ENCODE measurements around the gene MBNL2.

Gene MBNL2

GRCh38 chr13:97353927-97354675, 132.0 kb downstream of the MBNL2 start:
- H3K36me3 ChIP-seq (ENCODE audit: insufficient read depth, low read depth, low read length) = no peaks in the 10 kb centered on the region
- no peaks in the 10 kb centered on the region for H3K27me3 ChIP-seq (ENCODE audit: insufficient read depth, low read length)
- H3K4me1 ChIP-seq (ENCODE audit: insufficient read depth, low read length) = no peaks in the 10 kb centered on the region
- H3K9ac ChIP-seq (ENCODE audit: low read depth, low read length) = no peak overlapping the region
- H3K9me3 ChIP-seq (ENCODE audit: insufficient read depth, low read depth, low read length) = no peaks in the 10 kb centered on the region
- no peak overlapping the region for H3K4me3 ChIP-seq (ENCODE audit: low read length)
- no peak overlapping the region for H3K27ac ChIP-seq (ENCODE audit: low read length)

DNA sequence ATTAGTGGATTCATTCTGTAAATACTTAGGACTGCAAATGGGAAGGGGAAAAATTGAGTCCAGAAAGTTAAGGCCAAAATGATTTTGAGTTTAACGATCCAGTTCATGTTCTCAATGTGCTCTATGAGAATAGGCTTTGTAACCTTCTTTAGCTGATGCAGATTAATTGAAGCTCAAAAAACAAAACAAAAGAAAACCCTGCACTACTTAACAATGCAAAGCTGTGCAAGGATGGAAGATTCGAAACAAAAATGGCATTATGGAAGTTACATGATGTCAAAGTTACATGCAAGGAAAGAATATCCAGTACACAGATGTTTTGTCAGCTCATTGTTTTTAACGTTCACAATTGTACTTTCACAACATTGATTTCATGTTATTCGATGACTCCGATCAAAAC, 132.7 kb downstream of the MBNL2 start:
- H3K9ac ChIP-seq (ENCODE audit: low read depth, low read length) = no peak overlapping the region
- H3K9me3 ChIP-seq (ENCODE audit: insufficient read depth, low read depth, low read length) = no peaks in the 10 kb centered on the region
- H3K27me3 ChIP-seq (ENCODE audit: insufficient read depth, low read length) = no peaks in the 10 kb centered on the region
- H3K27ac ChIP-seq (ENCODE audit: low read length) = no peak overlapping the region
- H3K4me1 ChIP-seq (ENCODE audit: insufficient read depth, low read length) = no peaks in the 10 kb centered on the region
- no peaks in the 10 kb centered on the region for H3K36me3 ChIP-seq (ENCODE audit: insufficient read depth, low read depth, low read length)
- no peak overlapping the region for H3K4me3 ChIP-seq (ENCODE audit: low read length)

- Histone ChIP-seq H3K4me1 (ENCODE audit: insufficient read depth, low read length) (no peaks in the 10 kb centered on the region), H3K4me3 (ENCODE audit: low read length) (no peak overlapping the region), H3K27me3 (ENCODE audit: insufficient read depth, low read length) (no peaks in the 10 kb centered on the region), H3K9ac (ENCODE audit: low read depth, low read length) (no peak overlapping the region), H3K27ac (ENCODE audit: low read length) (no peak overlapping the region), H3K36me3 (ENCODE audit: insufficient read depth, low read depth, low read length) (no peaks in the 10 kb centered on the region), H3K9me3 (ENCODE audit: insufficient read depth, low read depth, low read length) (no peaks in the 10 kb centered on the region)
Measured at GRCh38 chr13:97356592-97356991, 134.5 kb downstream of the MBNL2 start.

- no peaks in the 10 kb centered on the region for H3K36me3 ChIP-seq (ENCODE audit: insufficient read depth, low read depth, low read length)
- no peaks in the 10 kb centered on the region for H3K9me3 ChIP-seq (ENCODE audit: insufficient read depth, low read depth, low read length)
- H3K27ac ChIP-seq (ENCODE audit: low read length) = no peak overlapping the region
- no peaks in the 10 kb centered on the region for H3K27me3 ChIP-seq (ENCODE audit: insufficient read depth, low read length)
- no peak overlapping the region for H3K4me3 ChIP-seq (ENCODE audit: low read length)
- no peaks in the 10 kb centered on the region for H3K4me1 ChIP-seq (ENCODE audit: insufficient read depth, low read length)
- no peak overlapping the region for H3K9ac ChIP-seq (ENCODE audit: low read depth, low read length)
Measured at GRCh38 chr13:97359181-97360057, 137.3 kb downstream of the MBNL2 start.

GRCh38 chr13:97360610-97361009, 138.5 kb downstream of the MBNL2 start:
- no peaks in the 10 kb centered on the region for H3K36me3 ChIP-seq (ENCODE audit: insufficient read depth, low read depth, low read length)

GRCh38 chr13:97364031-97364430, 141.9 kb downstream of the MBNL2 start:
- no peaks in the 10 kb centered on the region for H3K36me3 ChIP-seq (ENCODE audit: insufficient read depth, low read depth, low read length)
- no peak overlapping the region for H3K27ac ChIP-seq (ENCODE audit: low read length)
- H3K4me3 ChIP-seq (ENCODE audit: low read length) = no peak overlapping the region
- no peak overlapping the region for H3K9ac ChIP-seq (ENCODE audit: low read depth, low read length)
- peaks cover 12% of the 10 kb centered on the region; the same call in 1 of the 2 replicates for H3K4me1 ChIP-seq (ENCODE audit: insufficient read depth, low read length)
- no peaks in the 10 kb centered on the region for H3K27me3 ChIP-seq (ENCODE audit: insufficient read depth, low read length)
- no peaks in the 10 kb centered on the region for H3K9me3 ChIP-seq (ENCODE audit: insufficient read depth, low read depth, low read length)

More at GRCh38 chr13:97360610-97361009, 138.5 kb downstream of the MBNL2 start:
- Histone ChIP-seq H3K4me1 (ENCODE audit: insufficient read depth, low read length) (no peaks in the 10 kb centered on the region), H3K27me3 (ENCODE audit: insufficient read depth, low read length) (no peaks in the 10 kb centered on the region), H3K27ac (ENCODE audit: low read length) (no peak overlapping the region), H3K9ac (ENCODE audit: low read depth, low read length) (no peak overlapping the region), H3K9me3 (ENCODE audit: insufficient read depth, low read depth, low read length) (no peaks in the 10 kb centered on the region), H3K4me3 (ENCODE audit: low read length) (no peak overlapping the region)

DNA sequence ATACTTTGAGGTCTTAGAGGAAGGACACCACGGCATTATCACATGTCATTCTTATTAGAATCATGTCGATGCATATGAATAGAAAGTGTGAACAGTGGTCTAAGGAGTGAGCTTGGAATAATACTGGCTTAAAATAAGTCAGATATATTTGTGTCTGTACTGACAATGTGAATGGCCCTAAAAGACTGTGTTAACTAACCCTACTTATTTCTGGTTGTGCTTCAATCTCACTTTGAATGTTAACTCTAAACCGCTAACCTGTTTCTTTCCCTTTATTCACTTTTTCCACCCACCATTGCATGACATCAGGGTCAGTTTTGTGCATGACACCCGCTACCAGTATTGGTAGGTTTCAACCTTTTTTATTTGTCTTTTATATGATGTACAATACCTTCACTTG, 142.7 kb downstream of the MBNL2 start:
- no peaks in the 10 kb centered on the region for H3K27me3 ChIP-seq (ENCODE audit: insufficient read depth, low read length)
- no peaks in the 10 kb centered on the region for H3K36me3 ChIP-seq (ENCODE audit: insufficient read depth, low read depth, low read length)
- H3K9me3 ChIP-seq (ENCODE audit: insufficient read depth, low read depth, low read length) = no peaks in the 10 kb centered on the region
- no peak overlapping the region for H3K9ac ChIP-seq (ENCODE audit: low read depth, low read length)
- no peak overlapping the region for H3K4me3 ChIP-seq (ENCODE audit: low read length)
- H3K4me1 ChIP-seq (ENCODE audit: insufficient read depth, low read length) = peaks cover 12% of the 10 kb centered on the region; the same call in 1 of the 2 replicates
- no peak overlapping the region for H3K27ac ChIP-seq (ENCODE audit: low read length)

DNA sequence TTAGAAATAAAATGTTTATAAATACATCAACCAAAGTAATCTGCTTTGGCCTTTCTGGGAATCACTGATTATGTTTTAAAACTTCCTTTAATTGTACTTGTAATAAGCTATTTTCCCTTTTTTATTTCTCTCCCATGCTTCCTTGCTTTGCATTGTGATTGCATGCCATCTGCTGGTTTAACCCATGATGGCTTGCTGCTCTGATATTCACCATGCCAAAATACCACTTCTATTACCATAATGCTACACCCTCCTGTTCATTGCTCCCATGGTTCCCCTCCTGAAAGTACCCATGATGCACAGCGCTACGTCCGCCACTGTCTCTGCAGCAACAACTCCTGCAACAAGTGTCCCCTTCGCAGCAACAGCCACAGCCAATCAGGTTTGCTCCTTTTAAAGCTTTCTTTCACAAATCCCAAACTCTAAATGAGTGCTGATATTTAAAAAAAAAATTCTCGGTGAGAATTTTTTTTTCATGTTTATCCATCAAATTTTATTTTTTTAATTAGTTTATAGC, 144.1 kb downstream of the MBNL2 start:
- no peak overlapping the region for H3K9ac ChIP-seq (ENCODE audit: low read depth, low read length)
- no peaks in the 10 kb centered on the region for H3K36me3 ChIP-seq (ENCODE audit: insufficient read depth, low read depth, low read length)
- no peak overlapping the region for H3K27ac ChIP-seq (ENCODE audit: low read length)

GRCh38 chr13:97367016-97367822, 145.1 kb downstream of the MBNL2 start:
- Histone ChIP-seq H3K27ac (ENCODE audit: low read length) (no peak overlapping the region), H3K36me3 (ENCODE audit: insufficient read depth, low read depth, low read length) (no peaks in the 10 kb centered on the region), H3K9me3 (ENCODE audit: insufficient read depth, low read depth, low read length) (no peaks in the 10 kb centered on the region), H3K27me3 (ENCODE audit: insufficient read depth, low read length) (no peaks in the 10 kb centered on the region), H3K4me3 (ENCODE audit: low read length) (no peak overlapping the region), H3K4me1 (ENCODE audit: insufficient read depth, low read length) (peaks cover 12% of the 10 kb centered on the region; the same call in 1 of the 2 replicates), H3K9ac (ENCODE audit: low read depth, low read length) (no peak overlapping the region)

More for the DNA sequence above, 144.1 kb downstream of the MBNL2 start:
- no peaks in the 10 kb centered on the region for H3K9me3 ChIP-seq (ENCODE audit: insufficient read depth, low read depth, low read length)
- no peak overlapping the region for H3K4me3 ChIP-seq (ENCODE audit: low read length)
- peaks cover 12% of the 10 kb centered on the region; the same call in 1 of the 2 replicates for H3K4me1 ChIP-seq (ENCODE audit: insufficient read depth, low read length)
- H3K27me3 ChIP-seq (ENCODE audit: insufficient read depth, low read length) = no peaks in the 10 kb centered on the region

GRCh38 chr13:97369261-97369893, 147.2 kb downstream of the MBNL2 start:
- H3K4me1 ChIP-seq (ENCODE audit: insufficient read depth, low read length) = peaks cover 12% of the 10 kb centered on the region; the same call in 1 of the 2 replicates
- no peak overlapping the region for H3K9ac ChIP-seq (ENCODE audit: low read depth, low read length)
- no peaks in the 10 kb centered on the region for H3K27me3 ChIP-seq (ENCODE audit: insufficient read depth, low read length)
- H3K9me3 ChIP-seq (ENCODE audit: insufficient read depth, low read depth, low read length) = no peaks in the 10 kb centered on the region
- H3K27ac ChIP-seq (ENCODE audit: low read length) = no peak overlapping the region
- no peak overlapping the region for H3K4me3 ChIP-seq (ENCODE audit: low read length)
- no peaks in the 10 kb centered on the region for H3K36me3 ChIP-seq (ENCODE audit: insufficient read depth, low read depth, low read length)

Data from iPS-20b (cell line).